Left lung (tissue), 10 donors: ENCODE data around the gene XPR1. TPM values are rescaled to one million over a fixed set of nuclear protein-coding genes. Genes with fewer than 3 reads are reported as not detected.
A peak's percentile ranks its signal among the peaks of the same experiment; 100 is the strongest.

Experiments
- ATAC-seq: fragments of 200-7000 bp; cut with Tn5 transposase; one replicate; pipeline ENCODE4 v1.9.1; 2020; ENCODE audit warnings: moderate library complexity
- DNase-seq, 4 donors: peaks; one replicate each; pipeline ENCODE4 v3.0.0-alpha.2; 2013 to 2020
- H3K27ac ChIP-seq, 2 donors: fragments of 200-600 bp; sonication (generic) in 1 of 2; one replicate each; pipeline versions ENCODE4 v1.5.0 to v1.8.0; 2020 to 2021
- H3K27me3 ChIP-seq, 2 donors: fragments of 200-600 bp; sonication (generic) in 1 of 2; one replicate each; pipeline versions ENCODE4 v1.5.0 to v1.8.0; 2020 to 2021
- H3K36me3 ChIP-seq, 2 donors: fragments of 200-600 bp; sonication (generic) in 1 of 2; one replicate each; pipeline versions ENCODE4 v1.5.0 to v1.8.0; 2020 to 2021
- H3K4me1 ChIP-seq, 2 donors: fragments of 200-600 bp; one replicate each; pipeline ENCODE4 v1.8.0; 2021
- H3K4me3 ChIP-seq, 2 donors: fragments of 200-600 bp; sonication (generic) in 1 of 2; one replicate each; pipeline versions ENCODE4 v1.5.0 to v1.8.0; 2020 to 2021; ENCODE audit warnings: mild to moderate bottlenecking in 1 of 2
- H3K9me3 ChIP-seq, 2 donors: fragments of 200-600 bp; sonication (generic) in 1 of 2; one replicate each; pipeline versions ENCODE4 v1.5.0 to v1.8.0; 2020 to 2021
- CTCF ChIP-seq, 2 donors: fragments of 200-600 bp; sonication (generic) in 1 of 2; IDR thresholded peaks; one replicate each; pipeline versions ENCODE4 v1.5.0 to v1.8.0; 2021; ENCODE audit warnings: antibody characterized with exemption in 2 of 2
- intact Hi-C, 2 donors: fragments of 100-400 bp; cut with DNase I; formaldehyde crosslinking; loops; one replicate each; pipeline versions ENCODE4 v1.11.2 to v1.14.2; 2022
- polyA plus RNA-seq, 6 donors: library from polyadenylated mRNA; unstranded; fragments of 120-200 nt; gene quantifications; one replicate each; pipeline ENCODE4 v1.2.1, GENCODE V29; 2013; ENCODE audit not compliant: insufficient read length in 6 of 6
- total RNA-seq, 2 donors: library from RNA; stranded (reverse); fragmentation: NEBNext Ultra II Directional; extraction: Animal tissue kit (Norgen Biotek cat#: 25700); gene quantifications; one replicate each; pipeline ENCODE4 v1.2.1, GENCODE V29; 2021
- donor health status: DM: no; HTN: yes; CAD: no.
- donor health status: DM: no; HTN: no; CAD: no.

Gene XPR1
- total and polyA plus RNA-seq, 8 donors: 24.6 to 34.2 (median 27.8) TPM

GRCh38 chr1:180632326-180633056, 669 bp downstream of the XPR1 start:
- Histone ChIP-seq H3K27ac (peak overlapping the region; percentile 89 to 91), H3K27me3 (no peaks in the 10 kb centered on the region), H3K4me1 (peaks cover 16 to 29% of the 10 kb centered on the region in 2 donors), H3K4me3 (peak overlapping the region; percentile 86 to 93), H3K36me3 (no peaks in the 10 kb centered on the region), H3K9me3 (no peaks in the 10 kb centered on the region)
- intact Hi-C loops: loop anchor here in 1 of 2 donors (10.0 kb wide), 1 partner anchor 232 kb away; no protein-coding TSS in a partner anchor
- ATAC-seq (peak; percentile 73), DNase-seq (peak in 3 of 4 donors; percentile 54 to 93 (median 65))
- no peak for TF ChIP-seq CTCF (IDR thresholded peaks at IDR 0.05)

- ATAC-seq (no peak), DNase-seq (no peak)
- H3K4me1 ChIP-seq: peaks cover 16 to 29% of the 10 kb centered on the region in 2 donors
- H3K36me3 ChIP-seq: no peaks in the 10 kb centered on the region
- intact Hi-C loops: loop anchor here in 1 of 2 donors (10.0 kb wide), 1 partner anchor 231 kb away; no protein-coding TSS in a partner anchor
- H3K4me3 ChIP-seq: peak overlapping the region; percentile 86 to 93
- no peaks in the 10 kb centered on the region for H3K27me3 ChIP-seq
- H3K9me3 ChIP-seq: no peaks in the 10 kb centered on the region
- no peak for TF ChIP-seq CTCF (IDR thresholded peaks at IDR 0.05)
- peak overlapping the region in 1 of 2 donors; percentile 91 for H3K27ac ChIP-seq
These were observed 1.5 kb downstream of the XPR1 start for GRCh38 chr1:180633057-180634056.

- TF ChIP-seq CTCF (IDR thresholded peaks at IDR 0.05): no peak
- no peak for DNase-seq
- ATAC-seq: no peak
- no peak overlapping the region for H3K27ac ChIP-seq
- peaks cover 16 to 28% of the 10 kb centered on the region in 2 donors for H3K4me1 ChIP-seq
- intact Hi-C loops: loop anchor here in 1 of 2 donors (10.0 kb wide), 1 partner anchor 229 kb away; no protein-coding TSS in a partner anchor
- H3K27me3 ChIP-seq: no peaks in the 10 kb centered on the region
- no peaks in the 10 kb centered on the region for H3K36me3 ChIP-seq
- no peaks in the 10 kb centered on the region for H3K9me3 ChIP-seq
- no peak overlapping the region for H3K4me3 ChIP-seq
These were observed 4.3 kb downstream of the XPR1 start for GRCh38 chr1:180636138-180636537.

- Histone ChIP-seq H3K27ac (no peak overlapping the region), H3K4me3 (no peak overlapping the region), H3K4me1 (no peaks in the 10 kb centered on the region), H3K9me3 (no peaks in the 10 kb centered on the region), H3K27me3 (no peaks in the 10 kb centered on the region), H3K36me3 (no peaks in the 10 kb centered on the region)
- DNase-seq (no peak), ATAC-seq (no peak)
- TF ChIP-seq CTCF (IDR thresholded peaks at IDR 0.05): no peak
- intact Hi-C loops: loop anchor here in 1 of 2 donors (10.0 kb wide), 1 partner anchor 225 kb away; no protein-coding TSS in a partner anchor
These were observed 8.0 kb downstream of the XPR1 start for GRCh38 chr1:180639871-180640270.
